Epithelial cell of proximal tubule (primary cell): ENCODE data around the gene MAP2. TPM values are rescaled to one million over a fixed set of nuclear protein-coding genes. Genes with fewer than 3 reads are reported as not detected.

Source experiments
- DNase-seq: peaks from one replicate; pipeline ENCODE4 v3.0.0-alpha.2; 2011; ENCODE audit warnings: low read depth
- H3K4me3 ChIP-seq: 2 replicates; pipeline ENCODE4 v1.5.1; 2011; ENCODE audit warnings: low read depth, mild to moderate bottlenecking, low read length
- total RNA-seq: library from RNA; depleted of rRNA; stranded (reverse); fragments of >200 nt; gene quantifications from 2 replicates; pipeline ENCODE4 v1.2.3, GENCODE V29; 2015
- TF ChIP-seq, protein P1 (sequence below): conservative IDR thresholded peaks from 2 replicates; pipeline ENCODE4 v1.5.1; 2012; ENCODE audit warnings: low read depth, mild to moderate bottlenecking, low read length

The MAP2 gene
- total RNA-seq, 1 donor from 2014 or later = 12.2 TPM

DNA sequence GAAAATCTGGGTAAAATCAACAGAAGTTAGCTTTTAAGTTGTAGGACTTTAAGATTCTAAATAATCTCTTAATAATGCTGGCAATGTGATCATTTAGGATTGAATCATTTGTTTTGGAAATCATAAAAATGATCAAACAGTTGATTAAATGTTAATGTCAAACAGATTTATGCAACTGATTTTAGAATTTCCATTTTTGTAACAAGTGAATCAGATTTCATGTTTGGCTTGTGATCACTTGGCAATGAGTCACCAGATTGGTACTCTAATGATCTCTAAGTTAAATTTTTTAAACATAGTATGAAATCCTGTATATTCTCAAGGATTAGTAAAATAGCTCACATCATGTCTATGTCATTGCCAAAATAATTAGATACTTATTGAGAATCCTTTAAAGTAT lies 297.6 kb downstream of the MAP2 start:
- TF ChIP-seq, protein P1, sequence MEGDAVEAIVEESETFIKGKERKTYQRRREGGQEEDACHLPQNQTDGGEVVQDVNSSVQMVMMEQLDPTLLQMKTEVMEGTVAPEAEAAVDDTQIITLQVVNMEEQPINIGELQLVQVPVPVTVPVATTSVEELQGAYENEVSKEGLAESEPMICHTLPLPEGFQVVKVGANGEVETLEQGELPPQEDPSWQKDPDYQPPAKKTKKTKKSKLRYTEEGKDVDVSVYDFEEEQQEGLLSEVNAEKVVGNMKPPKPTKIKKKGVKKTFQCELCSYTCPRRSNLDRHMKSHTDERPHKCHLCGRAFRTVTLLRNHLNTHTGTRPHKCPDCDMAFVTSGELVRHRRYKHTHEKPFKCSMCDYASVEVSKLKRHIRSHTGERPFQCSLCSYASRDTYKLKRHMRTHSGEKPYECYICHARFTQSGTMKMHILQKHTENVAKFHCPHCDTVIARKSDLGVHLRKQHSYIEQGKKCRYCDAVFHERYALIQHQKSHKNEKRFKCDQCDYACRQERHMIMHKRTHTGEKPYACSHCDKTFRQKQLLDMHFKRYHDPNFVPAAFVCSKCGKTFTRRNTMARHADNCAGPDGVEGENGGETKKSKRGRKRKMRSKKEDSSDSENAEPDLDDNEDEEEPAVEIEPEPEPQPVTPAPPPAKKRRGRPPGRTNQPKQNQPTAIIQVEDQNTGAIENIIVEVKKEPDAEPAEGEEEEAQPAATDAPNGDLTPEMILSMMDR = no peak
- no peak overlapping the region for H3K4me3 ChIP-seq
- no peak for DNase-seq

DNA sequence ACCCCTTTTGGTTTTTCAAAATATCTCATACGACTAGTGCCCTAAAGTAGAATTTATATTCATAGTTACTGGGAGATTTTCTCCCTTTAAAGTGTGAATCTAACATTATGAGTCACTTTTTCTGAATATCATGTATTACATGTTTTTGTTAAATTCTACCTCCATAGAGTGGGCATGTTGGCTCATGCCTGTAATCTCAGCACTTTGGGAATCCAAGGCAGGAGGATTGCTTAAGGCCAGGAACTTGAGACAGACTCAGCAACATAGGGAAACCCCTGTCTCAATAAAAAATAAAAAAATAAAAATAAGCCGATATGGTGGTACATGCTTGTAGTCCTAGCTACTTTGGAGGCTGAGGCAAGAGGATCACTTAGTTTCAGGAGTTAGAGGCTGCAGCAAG lies 302.5 kb downstream of the MAP2 start:
- no peak for DNase-seq
- H3K4me3 ChIP-seq = no peak overlapping the region
- TF ChIP-seq, protein P1 = no peak

DNA sequence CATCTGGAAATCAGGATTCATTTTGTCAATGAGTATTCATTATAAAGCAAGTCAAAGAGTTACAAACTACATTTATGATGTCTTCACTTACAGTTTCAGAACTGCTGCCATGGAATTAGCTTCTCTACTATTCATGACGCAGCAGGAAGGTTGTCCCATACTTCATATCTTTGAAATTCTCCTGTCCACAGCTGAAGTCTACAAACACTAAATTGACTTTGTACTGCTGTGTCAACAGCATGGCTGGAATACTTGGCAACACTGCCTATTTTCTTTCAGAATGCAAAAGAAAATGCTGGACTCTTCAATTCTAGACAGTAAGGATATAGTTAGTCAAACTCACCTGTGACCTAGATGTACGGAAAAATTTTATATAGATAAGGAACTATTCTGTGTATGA lies 303.2 kb downstream of the MAP2 start:
- no peak for DNase-seq
- TF ChIP-seq, protein P1 = no peak
- no peak overlapping the region for H3K4me3 ChIP-seq

DNA sequence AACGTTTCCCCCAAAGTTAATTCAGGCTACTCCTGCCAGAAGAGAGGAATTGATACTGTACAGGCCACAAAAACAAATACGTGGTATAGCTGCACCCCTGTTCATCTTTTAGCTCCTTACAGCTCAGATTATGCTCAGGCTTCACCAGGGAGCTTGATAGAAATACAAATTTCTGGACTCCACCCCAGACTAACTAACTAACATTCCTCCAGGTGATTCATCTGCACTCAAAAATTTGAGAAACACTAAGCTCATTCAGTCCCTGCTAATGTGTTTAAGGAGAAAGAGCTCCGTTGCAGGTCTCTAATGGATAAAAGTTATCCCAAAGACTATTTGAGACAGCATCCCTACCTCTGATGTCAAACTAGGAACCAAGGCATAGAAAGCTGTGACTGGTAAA lies 311.0 kb downstream of the MAP2 start:
- TF ChIP-seq, protein P1 = no peak
- DNase-seq = no peak
- H3K4me3 ChIP-seq = no peak overlapping the region

- no peak for DNase-seq
- TF ChIP-seq, protein P1 = no peak
- H3K4me3 ChIP-seq = no peak overlapping the region
Observed at GRCh38 chr2:209741953-209742352, 318.1 kb downstream of the MAP2 start.

GRCh38 chr2:209753020-209753419 lies 329.2 kb downstream of the MAP2 start:
- TF ChIP-seq, protein P1 = no peak
- DNase-seq = no peak
- no peak overlapping the region for H3K4me3 ChIP-seq

- H3K4me3 ChIP-seq = no peak overlapping the region
- TF ChIP-seq, protein P1 = no peak
- no peak for DNase-seq
Observed at GRCh38 chr2:209757163-209757562, 333.3 kb downstream of the MAP2 start.
